CD4-positive, alpha-beta T cell treated with Interleukin-6 at 100 ng/mL for 8 hours (primary cell): ENCODE data around the gene SEPTIN12.
"Not testable (repeated sequence)": the region's sequence is repeated elsewhere in the genome, so short reads cannot be mapped to it uniquely, and the experiment has no call there.

Experiments
- DNase-seq: peaks from one replicate; pipeline ENCODE4 v3.0.0-alpha.2; 2020; ENCODE audit warnings: mixed read lengths, low spot score

SEPTIN12 gene

GRCh38 chr16:4752351-4753100, 35.6 kb downstream of the SEPTIN12 start:
- no peak for DNase-seq

GRCh38 chr16:4750896-4751295, 37.2 kb downstream of the SEPTIN12 start:
- no peak for DNase-seq

GRCh38 chr16:4749700-4750257, 38.4 kb downstream of the SEPTIN12 start:
- DNase-seq, result no peak

GRCh38 chr16:4748682-4749411, 39.3 kb downstream of the SEPTIN12 start:
- DNase-seq, result no peak

GRCh38 chr16:4747906-4748681, 40.1 kb downstream of the SEPTIN12 start:
- no peak for DNase-seq

GRCh38 chr16:4746991-4747574, 41.1 kb downstream of the SEPTIN12 start:
- no peak for DNase-seq

- DNase-seq, result no peak
Measured at GRCh38 chr16:4746215-4746614, 41.9 kb downstream of the SEPTIN12 start.

- DNase-seq, result no peak
Measured at GRCh38 chr16:4745274-4745569, 42.9 kb downstream of the SEPTIN12 start.

- DNase-seq, result no peak
Measured at GRCh38 chr16:4744555-4745273, 43.4 kb downstream of the SEPTIN12 start.

GRCh38 chr16:4743226-4743878, 44.8 kb downstream of the SEPTIN12 start:
- DNase-seq, result no peak

- not testable (repeated sequence) for DNase-seq
Measured at GRCh38 chr16:4738370-4738769, 49.8 kb downstream of the SEPTIN12 start.

- no peak for DNase-seq
Measured at GRCh38 chr16:4737545-4737944, 50.6 kb downstream of the SEPTIN12 start.

- no peak for DNase-seq
Measured at GRCh38 chr16:4736546-4736945, 51.6 kb downstream of the SEPTIN12 start.

GRCh38 chr16:4734730-4735535, 53.2 kb downstream of the SEPTIN12 start:
- peak; percentile 94 for DNase-seq

GRCh38 chr16:4734063-4734729, 53.9 kb downstream of the SEPTIN12 start, which contains the start of the genes ANKS3 and DNAAF8:
TSS of gene ANKS3 (minus strand) at chr16:4734271. CDS start at chr16:4730149, 4,122 bp downstream.
TSS of gene DNAAF8 (plus strand) at chr16:4734537. CDS start at chr16:4736515, 1,978 bp downstream.
- peak; percentile 71 for DNase-seq

GRCh38 chr16:4733747-4734062, 54.4 kb downstream of the SEPTIN12 start:
- no peak for DNase-seq

- DNase-seq, result no peak
Measured at GRCh38 chr16:4733211-4733742, 54.9 kb downstream of the SEPTIN12 start.

GRCh38 chr16:4729876-4730275, 58.3 kb downstream of the SEPTIN12 start:
- no peak for DNase-seq

GRCh38 chr16:4728676-4729075, 59.5 kb downstream of the SEPTIN12 start:
- DNase-seq, result no peak
